Osteoblast (primary cell): ENCODE measurements around the gene RAMP2. TPM values are rescaled to one million over a fixed set of nuclear protein-coding genes. Genes with fewer than 3 reads are reported as not detected.
"Not testable (repeated sequence)": the region's sequence is repeated elsewhere in the genome, so short reads cannot be mapped to it uniquely, and the experiment has no call there.

Experiments used
- DNase-seq: peaks from one replicate; pipeline ENCODE4 v3.0.0; 2011; ENCODE audit warnings: low spot score, mixed read lengths; ENCODE audit not compliant: insufficient read length; ENCODE audit errors: missing footprints
- H2AFZ ChIP-seq: 2 replicates; pipeline ENCODE4 v1.6.0; 2011; ENCODE audit warnings: mild to moderate bottlenecking, low read length
- H3K27ac ChIP-seq: 2 replicates; pipeline ENCODE4 v1.5.1; 2011; ENCODE audit warnings: mild to moderate bottlenecking, low read depth, low read length, moderate library complexity
- H3K27me3 ChIP-seq: 2 replicates; pipeline ENCODE4 v1.6.0; 2012; ENCODE audit warnings: mild to moderate bottlenecking, control low read depth, inconsistent platforms, low read length, moderate library complexity; ENCODE audit not compliant: insufficient read depth
- H3K36me3 ChIP-seq: 2 replicates; pipeline ENCODE4 v1.5.1; 2011; ENCODE audit warnings: mild to moderate bottlenecking, low read length, control low read depth, moderate library complexity; ENCODE audit not compliant: insufficient read depth
- H3K4me1 ChIP-seq: 2 replicates; pipeline ENCODE4 v1.5.1; 2011; ENCODE audit warnings: mild to moderate bottlenecking, low read length, control low read depth, moderate library complexity; ENCODE audit not compliant: insufficient read depth
- H3K4me2 ChIP-seq: 2 replicates; pipeline ENCODE4 v1.6.0; 2011; ENCODE audit warnings: mild to moderate bottlenecking, low read length; ENCODE audit not compliant: insufficient read depth
- H3K4me3 ChIP-seq: fragments of 200-600 bp; sonication (generic); 3 replicates; pipeline ENCODE4 v1.5.1; 2012; ENCODE audit warnings: mild to moderate bottlenecking, low read length, inconsistent platforms; ENCODE audit not compliant: insufficient read depth
- H3K79me2 ChIP-seq: 2 replicates; pipeline ENCODE4 v1.6.0; 2012; ENCODE audit warnings: mild to moderate bottlenecking, low read length, control low read depth, inconsistent platforms; ENCODE audit not compliant: insufficient read depth
- H3K9me3 ChIP-seq: 2 replicates; pipeline ENCODE4 v1.5.1; 2011; ENCODE audit warnings: low read depth, low read length, control low read depth
- H4K20me1 ChIP-seq: 2 replicates; pipeline ENCODE4 v1.6.0; 2012; ENCODE audit warnings: mild to moderate bottlenecking, low read length, control low read depth; ENCODE audit not compliant: insufficient read depth
- CTCF ChIP-seq: IDR thresholded peaks from 2 replicates; pipeline ENCODE4 v1.5.1; 2011; ENCODE audit warnings: mild to moderate bottlenecking, low read depth, low read length, moderate library complexity; ENCODE audit errors: extremely low read depth
- total RNA-seq: library from RNA; depleted of rRNA; stranded (reverse); fragments of >200 nt; gene quantifications from 2 replicates; pipeline ENCODE4 v1.2.3, GENCODE V29; 2012

The RAMP2 gene
- total RNA-seq, 1 donor: not detected

GRCh38 chr17:42740699-42741098 is 20.3 kb upstream of the RAMP2 start:
- H3K4me2 ChIP-seq: no peak overlapping the region
- no peaks in the 10 kb centered on the region for H3K36me3 ChIP-seq
- H3K27ac ChIP-seq: no peak overlapping the region
- H3K27me3 ChIP-seq: peaks cover 3% of the 10 kb centered on the region
- H2AFZ ChIP-seq: no peak overlapping the region
- peaks cover 54% of the 10 kb centered on the region for H3K79me2 ChIP-seq
- no peaks in the 10 kb centered on the region for H3K9me3 ChIP-seq
- H3K4me1 ChIP-seq: peaks cover 13% of the 10 kb centered on the region
- H3K4me3 ChIP-seq: no peak overlapping the region
- no peak for TF ChIP-seq CTCF
- DNase-seq: peak; percentile 21
- peaks cover 2% of the 10 kb centered on the region for H4K20me1 ChIP-seq

GRCh38 chr17:42742916-42743315 is 18.1 kb upstream of the RAMP2 start:
- not testable (repeated sequence) for H3K4me2 ChIP-seq, H3K36me3 ChIP-seq, H3K9me3 ChIP-seq, H3K27me3 ChIP-seq, H3K4me3 ChIP-seq, DNase-seq, H2AFZ ChIP-seq, H4K20me1 ChIP-seq, H3K27ac ChIP-seq
- peaks cover 13% of the 10 kb centered on the region for H3K4me1 ChIP-seq
- peaks cover 45% of the 10 kb centered on the region for H3K79me2 ChIP-seq

- Histone ChIP-seq H3K27ac (peak overlapping the region; percentile 73), H3K79me2 (peaks cover 45% of the 10 kb centered on the region), H3K9me3 (no peaks in the 10 kb centered on the region), H3K4me3 (peak overlapping the region; percentile 84), H3K4me1 (peaks cover 14% of the 10 kb centered on the region), H3K4me2 (peak overlapping the region; percentile 94), H4K20me1 (peaks cover 2% of the 10 kb centered on the region), H3K36me3 (no peaks in the 10 kb centered on the region), H3K27me3 (peaks cover 7% of the 10 kb centered on the region), H2AFZ (peak overlapping the region; percentile 91)
- peak; percentile 24 for TF ChIP-seq CTCF
- peak; percentile 69 for DNase-seq
These were observed 17.3 kb upstream of the RAMP2 start for GRCh38 chr17:42743595-42744282.

- Histone ChIP-seq H3K9me3 (no peaks in the 10 kb centered on the region), H3K4me3 (peak overlapping the region; percentile 84), H3K4me1 (peaks cover 18% of the 10 kb centered on the region), H3K27me3 (peaks cover 7% of the 10 kb centered on the region), H3K27ac (peak overlapping the region; percentile 73), H2AFZ (peak overlapping the region; percentile 91), H3K79me2 (peaks cover 45% of the 10 kb centered on the region), H3K36me3 (no peaks in the 10 kb centered on the region), H4K20me1 (peaks cover 2% of the 10 kb centered on the region), H3K4me2 (peak overlapping the region; percentile 94)
- no peak for TF ChIP-seq CTCF
- peak; percentile 90 for DNase-seq
These were observed 16.7 kb upstream of the RAMP2 start for GRCh38 chr17:42744283-42744805.
